HG03575 (cell line): ENCODE results near the gene P2RY14.
"Not testable (repeated sequence)": the region's sequence is repeated elsewhere in the genome, so short reads cannot be mapped to it uniquely, and the experiment has no call there.

Experiments used
- ATAC-seq: cut with Tn5 transposase; IDR thresholded peaks from one replicate; pipeline ENCODE4 v1.9.1; 2021; ENCODE audit not compliant: unreplicated experiment, insufficient number of reproducible peaks, low FRiP score; ENCODE audit errors: extremely low read depth

The P2RY14 gene

DNA sequence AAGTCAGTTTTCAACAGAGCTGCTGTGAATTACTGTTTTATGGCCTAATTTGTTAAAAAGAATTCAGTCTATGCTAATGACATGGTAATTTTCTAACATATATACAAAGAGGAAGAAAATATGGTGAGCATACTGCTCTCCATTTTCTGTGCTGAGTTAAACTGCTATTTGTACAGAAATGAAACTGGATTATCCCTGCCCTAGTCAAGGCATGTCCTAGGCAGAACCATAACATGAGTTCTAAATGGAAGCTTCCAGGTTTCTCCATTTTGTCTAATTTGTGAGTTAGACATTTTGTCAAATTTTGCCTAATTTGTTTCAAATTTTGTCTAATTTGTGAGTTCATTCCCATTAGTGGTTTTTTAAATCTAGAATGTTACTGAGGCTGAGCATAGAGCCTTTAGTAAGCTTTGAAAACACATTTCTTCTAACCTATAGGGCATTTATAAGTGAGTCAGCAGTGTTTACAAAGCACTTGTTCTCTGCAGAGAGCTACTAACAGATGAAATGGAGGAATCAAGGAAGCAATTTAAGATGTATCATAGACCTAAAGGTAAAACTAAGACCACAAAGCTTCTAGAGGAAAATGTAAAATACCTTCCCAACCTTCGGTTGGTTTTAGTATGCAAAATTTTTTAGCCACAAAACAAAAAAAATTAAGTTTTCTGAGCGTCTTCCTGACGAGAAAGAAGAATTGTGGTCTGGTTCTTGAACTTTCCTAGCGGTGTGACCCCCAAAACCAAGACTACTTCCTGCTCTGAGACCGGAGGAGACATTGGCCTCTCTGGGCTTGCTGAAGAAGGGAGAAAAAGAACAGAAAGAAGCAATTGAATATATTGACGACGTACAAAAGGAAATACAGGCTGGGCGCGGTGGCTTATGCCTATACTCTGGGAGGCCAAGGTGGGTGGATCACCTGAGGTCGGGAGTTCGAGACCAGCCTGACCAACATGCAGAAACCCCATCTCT is 9.8 kb downstream of the P2RY14 start:
- ATAC-seq: peak; percentile 35

DNA sequence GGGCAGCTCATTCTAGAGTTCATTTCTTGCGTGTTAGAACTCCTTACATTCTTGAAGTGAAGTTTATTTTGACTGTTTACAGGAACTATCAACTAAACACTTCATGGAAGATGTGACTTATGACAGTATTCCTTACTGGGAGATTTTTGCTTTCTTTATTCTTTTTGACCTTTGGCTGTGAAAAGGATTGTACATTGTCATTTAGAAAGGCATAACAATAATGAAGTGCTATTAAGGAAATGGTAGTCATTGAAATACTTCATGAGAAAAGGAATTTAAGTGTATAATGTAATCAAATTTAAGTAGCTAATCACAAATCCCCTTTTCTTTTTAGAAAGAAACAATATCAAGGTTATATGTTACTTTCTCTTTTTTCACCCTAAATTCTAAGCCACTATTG is 11.3 kb downstream of the P2RY14 start:
- ATAC-seq: no peak

DNA sequence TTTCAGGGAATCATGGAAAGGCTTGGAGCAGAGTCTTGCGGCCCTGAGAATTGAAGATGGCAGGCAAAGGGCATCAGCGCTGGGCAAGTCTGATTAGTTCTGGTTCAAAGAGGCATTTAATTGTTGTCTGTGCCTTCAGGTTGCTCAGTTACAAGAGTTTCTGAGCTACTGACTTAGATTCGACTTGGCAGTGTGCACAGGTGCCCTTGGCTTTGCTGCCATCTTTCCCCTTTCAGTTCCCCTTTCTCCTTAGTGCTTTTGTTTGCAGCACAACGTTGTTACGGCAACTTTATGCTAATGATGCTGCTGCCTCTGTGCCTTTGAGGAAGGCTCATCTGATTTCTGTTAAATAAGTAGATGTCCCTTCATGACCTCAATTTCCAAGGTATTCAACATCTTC is 12.5 kb downstream of the P2RY14 start:
- peak; percentile 90 for ATAC-seq

DNA sequence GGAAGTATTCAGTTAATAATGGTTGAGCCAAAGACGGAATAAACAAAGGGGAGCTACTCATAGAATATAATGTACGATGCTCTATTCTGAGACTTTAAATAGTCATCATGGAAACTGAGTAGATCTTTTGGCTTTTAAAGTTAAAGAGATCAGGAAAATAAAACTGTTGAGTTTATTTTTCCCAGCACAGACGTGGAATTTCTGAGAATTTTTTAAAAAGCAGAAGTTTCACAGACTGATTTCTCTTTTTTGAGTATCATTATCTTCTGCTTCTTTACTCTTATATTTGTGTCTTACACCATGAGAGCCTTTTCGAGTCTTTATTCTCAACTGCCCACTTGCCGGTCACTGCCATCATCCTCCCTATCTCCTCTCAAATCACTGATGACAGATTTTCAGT is 13.2 kb downstream of the P2RY14 start:
- ATAC-seq: no peak

DNA sequence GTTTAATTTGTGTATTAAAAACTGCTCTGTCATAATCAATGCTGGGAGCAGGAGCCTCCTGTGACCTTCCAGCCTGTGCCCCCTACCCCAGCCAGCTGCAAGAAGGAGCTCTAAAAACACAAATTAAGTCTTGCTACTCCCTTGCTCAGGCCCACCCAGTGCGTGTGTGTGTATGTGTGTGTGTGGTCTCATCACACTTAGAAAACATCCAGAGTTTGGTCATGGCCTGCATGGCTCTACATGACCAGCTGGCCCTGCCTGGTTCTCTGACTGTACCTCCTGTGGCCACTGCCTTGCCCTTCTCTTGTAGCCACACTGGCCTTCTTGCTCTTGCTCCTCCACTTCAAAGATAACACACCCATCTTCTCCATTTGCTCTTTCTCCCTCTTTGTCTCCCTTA is 13.7 kb downstream of the P2RY14 start:
- no peak for ATAC-seq

DNA sequence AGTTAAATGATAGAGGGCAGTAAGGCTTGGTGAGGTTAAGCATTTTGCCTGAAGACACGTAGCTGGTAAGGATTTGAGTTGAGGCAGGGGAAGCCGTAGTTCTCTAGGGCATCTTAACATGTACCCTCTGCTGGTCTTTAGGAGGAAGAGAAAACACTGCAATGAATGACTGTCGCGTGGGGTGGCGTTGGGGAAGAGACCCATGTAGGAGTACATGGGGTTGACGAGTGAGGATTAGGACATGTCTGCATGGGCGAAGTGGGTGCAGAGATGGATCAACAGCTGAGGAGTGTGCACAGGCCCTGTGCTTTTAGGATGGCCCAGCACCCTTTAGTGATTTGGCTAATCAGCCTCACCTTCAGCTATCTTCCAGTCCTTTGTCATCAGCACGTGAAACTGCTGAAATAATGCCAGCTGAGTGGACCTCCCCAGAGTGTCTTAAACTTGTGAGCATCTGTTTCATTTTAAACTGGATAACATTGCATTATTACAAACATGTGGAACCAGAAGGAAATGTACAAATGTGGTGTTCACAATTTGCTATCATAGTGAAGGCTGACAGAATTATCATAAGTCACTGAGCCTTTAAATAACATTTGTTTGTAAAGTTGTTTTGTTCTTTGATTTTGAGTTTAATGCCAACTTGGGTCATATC is 15.3 kb downstream of the P2RY14 start:
- ATAC-seq: no peak

DNA sequence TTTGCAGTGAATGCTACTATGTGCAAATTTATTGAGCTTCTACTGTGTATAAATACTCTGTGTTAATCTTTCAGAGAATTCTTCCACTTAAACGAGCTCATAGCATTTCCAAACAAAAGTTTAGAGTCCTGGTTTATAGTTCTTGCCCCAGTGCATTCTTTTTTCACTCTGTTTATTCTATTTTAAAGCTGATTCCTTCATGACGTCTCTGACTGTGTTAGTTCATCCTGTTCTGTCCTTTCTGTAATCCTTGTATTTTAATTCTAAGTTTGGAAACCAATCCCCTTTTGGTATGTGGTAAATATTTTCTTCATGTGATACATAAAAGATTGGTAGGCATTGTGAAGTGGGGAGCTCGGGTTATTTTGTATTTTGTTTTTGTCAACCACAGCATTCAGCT is 18.7 kb downstream of the P2RY14 start:
- ATAC-seq: no peak

DNA sequence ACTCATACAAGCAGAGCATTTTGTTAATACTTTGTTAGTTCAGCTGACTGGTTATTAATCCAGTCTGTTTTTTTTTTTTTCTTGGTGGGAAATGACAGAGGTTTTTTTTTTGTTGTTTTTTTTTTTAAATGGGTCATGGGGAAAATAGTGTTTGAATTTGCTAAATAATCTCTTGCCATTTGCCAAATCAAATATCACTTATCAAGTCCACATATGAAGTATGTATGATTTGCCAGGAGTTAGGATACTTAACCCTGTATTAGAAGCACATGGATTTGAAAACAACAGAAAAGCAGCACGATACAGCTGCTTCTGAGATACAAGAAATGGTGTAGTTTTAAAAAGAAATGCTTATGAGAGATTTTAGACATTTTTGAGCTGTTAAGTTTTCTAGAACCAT is 21.6 kb downstream of the P2RY14 start:
- no peak for ATAC-seq

DNA sequence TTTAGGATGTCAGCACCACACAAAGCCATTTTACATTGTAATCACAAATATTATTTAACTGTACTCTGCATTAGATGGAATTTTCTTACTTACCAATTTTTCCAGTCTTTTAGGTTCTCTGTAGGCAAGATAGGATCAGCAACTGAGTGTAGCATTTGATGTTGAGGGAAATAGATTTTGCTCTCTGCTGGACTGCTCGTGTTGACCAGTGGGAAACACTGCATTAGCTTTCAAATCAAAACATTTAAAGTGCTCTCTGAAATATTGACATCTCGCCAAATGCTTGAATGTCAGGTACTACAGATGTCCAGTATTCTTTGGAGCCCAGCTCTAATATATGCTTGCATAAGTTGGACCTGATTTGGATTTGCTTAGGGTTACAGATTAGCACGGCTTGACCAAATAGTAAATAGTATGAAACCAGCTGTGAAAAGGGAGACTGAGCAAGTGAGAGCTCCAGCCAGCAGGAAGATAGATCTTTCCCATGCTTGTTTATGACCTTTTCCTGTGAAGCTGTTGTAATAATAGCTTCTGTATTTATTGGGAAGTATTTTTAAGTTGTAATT is 29.5 kb downstream of the P2RY14 start:
- ATAC-seq: no peak

DNA sequence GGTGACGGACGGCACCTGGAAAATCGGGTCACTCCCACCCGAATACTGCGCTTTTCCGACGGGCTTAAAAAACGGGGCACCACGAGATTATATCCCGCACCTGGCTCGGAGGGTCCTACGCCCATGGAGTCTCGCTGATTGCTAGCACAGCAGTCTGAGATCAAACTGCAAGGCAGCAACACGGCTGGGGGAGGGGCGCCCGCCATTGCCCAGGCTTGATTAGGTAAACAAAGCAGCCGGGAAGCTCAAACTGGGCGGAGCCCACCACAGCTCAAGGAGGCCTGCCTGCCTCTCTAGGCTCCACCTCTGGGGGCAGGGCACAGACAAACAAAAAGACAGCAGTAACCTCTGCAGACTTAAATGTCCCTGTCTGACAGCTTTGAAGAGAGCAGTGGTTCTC is 36.3 kb downstream of the P2RY14 start:
- ATAC-seq: not testable (repeated sequence)

DNA sequence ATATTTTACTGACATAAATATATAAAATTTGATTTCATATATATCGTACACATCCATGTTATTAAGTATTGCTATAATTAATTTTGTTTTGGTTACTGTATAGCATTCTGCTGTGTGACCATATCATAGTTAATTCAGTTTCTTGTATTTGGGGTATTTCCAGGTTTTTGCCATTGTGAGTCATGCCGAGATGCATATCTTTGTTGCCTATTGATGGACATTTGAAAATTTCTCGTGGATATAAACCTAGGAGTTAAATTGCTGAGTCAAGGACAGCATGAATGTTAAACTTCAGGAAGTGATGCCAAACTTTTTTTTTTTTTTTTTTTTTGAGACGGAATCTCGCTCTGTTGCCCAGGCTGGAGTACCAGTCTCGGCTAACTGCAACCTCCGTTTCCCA is 41.6 kb downstream of the P2RY14 start:
- ATAC-seq: no peak

DNA sequence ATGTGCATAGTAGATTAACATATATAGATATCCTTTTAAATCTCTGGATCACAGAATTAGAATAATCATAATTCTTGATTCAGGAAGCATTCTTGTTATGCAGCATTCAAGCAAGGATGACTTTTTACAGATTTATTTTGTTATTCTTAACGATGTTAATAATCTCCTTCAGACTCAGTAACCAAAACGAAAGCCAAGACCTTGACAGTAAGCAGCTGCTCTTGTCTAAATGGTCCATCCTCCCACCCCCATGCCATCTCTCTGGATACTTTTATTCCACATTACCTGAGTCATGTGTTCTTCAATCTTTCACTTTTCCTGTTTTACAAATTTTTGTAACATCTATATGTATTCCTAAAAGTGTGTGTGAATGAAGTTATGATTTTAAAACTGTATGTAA is 42.0 kb downstream of the P2RY14 start:
- no peak for ATAC-seq

DNA sequence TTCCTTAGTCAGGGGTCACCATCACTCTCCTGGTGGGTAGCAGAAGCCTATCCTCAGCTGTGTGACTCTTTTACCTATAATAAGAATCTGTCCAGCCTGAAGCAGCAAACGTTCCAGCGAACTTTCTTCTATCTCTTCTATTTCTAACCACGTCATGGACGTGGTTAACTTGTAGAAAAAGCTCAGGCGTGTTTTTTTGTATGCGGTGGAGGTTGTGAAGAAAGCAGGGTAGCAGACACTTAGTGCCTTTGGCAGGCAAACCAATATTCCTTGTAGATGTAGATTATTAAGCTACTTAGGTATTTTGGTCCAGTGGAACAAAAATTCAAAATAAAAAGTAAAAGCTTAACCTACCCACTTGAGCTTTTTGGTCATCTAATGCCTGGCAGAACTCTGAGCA is 43.5 kb downstream of the P2RY14 start:
- ATAC-seq: no peak

DNA sequence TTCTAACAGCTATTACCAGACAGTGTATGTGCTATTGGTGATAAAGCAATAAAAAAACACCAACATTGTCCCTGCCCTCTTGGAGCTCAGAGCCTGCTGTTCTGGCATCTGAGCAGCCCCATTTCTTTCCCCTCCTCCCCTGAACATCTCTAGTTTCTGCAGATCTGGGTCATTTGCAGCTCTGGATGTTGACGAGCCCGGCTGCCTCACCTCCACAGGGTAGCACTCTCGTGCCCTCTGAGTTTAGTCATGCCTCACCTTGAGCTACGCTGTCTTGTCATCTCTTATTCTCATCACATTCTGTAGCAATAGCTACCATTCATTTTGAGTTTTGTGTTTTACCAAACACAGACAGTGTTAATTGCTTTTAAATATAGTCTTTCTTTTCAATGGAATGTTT is 45.4 kb downstream of the P2RY14 start:
- ATAC-seq: no peak

DNA sequence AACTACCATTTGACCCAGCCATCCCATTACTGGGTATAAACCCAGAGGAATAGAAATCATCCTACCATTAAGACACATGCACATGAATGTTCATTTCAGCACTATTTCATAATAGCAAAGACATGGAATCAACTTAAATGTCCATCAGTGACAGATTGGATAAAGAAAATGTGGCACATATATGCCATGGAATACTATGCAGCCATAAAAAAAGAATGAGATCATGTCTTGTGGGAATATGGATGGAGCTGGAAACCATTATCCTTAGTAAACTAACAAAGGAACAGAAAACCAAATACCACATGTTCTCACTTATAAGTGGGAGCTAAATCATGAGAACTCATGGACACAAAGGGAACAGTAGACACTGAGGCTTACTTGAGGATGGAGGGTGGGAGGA is 45.9 kb downstream of the P2RY14 start:
- not testable (repeated sequence) for ATAC-seq

DNA sequence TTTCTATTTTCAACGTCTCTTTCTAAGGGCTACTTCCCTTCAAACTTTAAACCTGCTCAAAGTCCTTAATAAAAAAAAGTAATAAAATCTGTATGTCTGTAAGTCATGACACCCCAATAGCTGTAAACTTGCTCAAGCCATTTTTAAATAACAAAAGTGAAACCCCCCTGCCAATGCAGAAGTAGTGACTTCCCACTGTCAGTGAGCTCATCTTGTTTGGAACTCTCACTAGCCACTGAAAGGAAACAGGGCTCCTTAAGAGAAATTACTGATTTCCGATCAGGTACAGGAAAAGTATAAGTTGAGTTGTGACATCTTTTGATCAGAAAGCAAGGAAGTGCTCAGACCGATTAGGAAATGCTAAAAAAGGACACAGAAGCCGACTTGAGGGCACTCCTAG is 47.7 kb downstream of the P2RY14 start:
- peak; percentile 42 for ATAC-seq

DNA sequence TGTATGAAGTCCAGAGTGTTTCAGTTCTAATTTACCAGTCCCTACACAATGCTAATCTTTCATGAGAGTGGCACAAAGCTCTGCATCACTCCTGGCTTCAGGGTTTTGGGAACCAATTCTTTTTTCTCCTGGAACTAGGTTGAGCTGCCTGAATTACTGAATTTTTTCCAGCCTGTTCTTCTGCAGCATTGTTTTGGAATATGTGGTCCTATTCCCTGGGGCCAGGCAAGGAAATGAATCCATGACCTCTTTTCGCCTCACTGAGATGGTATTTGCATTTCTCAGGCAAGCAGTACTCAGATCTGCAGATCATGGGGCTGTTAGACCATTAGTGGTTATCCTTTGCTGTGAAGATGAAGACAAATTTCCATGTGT is 49.7 kb downstream of the P2RY14 start:
- no peak for ATAC-seq

DNA sequence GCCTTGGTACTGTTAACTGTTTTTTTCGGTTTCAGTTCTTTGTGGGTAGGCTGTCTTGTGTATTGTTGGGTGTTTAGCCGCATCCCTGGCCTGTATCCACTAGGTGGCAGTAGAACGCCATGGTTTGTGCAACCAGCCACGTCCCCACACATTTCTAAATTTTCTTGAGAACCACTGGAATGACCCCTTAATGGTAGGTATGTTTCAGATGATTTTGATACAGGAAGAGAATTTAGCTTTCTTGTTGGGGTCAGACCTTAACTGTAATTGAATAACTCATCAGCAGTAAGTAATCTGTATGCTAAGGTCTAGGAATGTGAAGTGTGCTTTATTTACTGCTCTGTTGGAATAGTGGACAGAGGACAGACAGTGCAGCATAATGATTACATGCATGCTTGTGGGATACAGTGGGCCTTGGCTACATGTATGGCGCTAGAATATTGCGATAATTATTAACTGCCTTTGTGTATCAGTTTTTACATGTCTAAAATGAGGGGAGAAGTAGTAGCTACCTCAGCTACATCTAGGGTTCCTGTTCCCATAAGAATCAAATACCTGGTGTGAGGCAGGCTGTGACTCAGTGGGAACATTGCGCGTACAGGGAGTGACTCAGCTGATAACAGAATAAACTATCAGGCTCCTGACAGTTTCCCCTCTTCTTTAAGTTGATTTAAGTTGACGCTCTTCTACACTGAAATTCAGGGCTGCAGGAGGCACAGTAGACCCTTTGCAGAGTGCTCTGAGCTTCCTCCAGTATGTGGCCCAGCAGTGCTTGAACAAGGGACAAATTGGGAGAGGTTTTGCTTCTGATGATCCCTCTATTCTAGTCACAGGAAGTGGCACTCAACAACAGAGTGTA is 50.3 kb downstream of the P2RY14 start:
- ATAC-seq: peak; percentile 67

DNA sequence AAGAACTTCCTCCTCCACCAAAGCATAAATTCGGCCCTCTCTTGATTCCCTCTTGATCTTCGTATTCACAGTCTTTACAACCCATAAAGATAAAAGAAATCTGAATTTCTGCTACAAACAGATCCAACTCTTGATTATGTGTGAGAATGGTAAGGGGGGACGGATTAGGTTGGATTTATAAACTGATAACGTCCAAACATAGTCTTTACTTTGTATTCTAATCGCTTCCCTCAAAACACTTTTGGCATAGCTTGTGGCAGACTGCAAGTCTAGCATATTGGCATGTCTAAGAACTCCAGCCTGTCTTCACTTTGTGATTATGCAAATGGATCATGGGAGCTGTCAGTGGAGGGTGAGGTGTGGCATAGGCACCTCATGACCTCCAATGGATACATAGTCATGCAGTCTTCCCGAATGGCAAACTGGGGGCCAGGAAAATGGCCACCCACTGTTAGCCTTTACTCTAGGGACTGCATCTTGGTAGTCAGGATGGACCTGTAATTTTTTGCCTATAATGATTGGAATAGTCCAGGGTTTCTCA is 51.0 kb downstream of the P2RY14 start:
- ATAC-seq: peak; percentile 7
